Neutrophil (primary cell): Measurements from ENCODE around the gene NIPAL3.

ENCODE experiments used
- H3K27ac ChIP-seq: fragments of 200-600 bp; sonication (generic); 2 replicates; pipeline ENCODE4 v1.5.1; 2016; ENCODE audit warnings: mild to moderate bottlenecking, moderate library complexity
- H3K27me3 ChIP-seq: fragments of 200-600 bp; sonication (generic); 2 replicates; pipeline ENCODE4 v1.6.0; 2016; ENCODE audit warnings: mild to moderate bottlenecking
- H3K36me3 ChIP-seq: fragments of 200-600 bp; sonication (generic); 2 replicates; pipeline ENCODE4 v1.5.1; 2017
- H3K4me1 ChIP-seq, 2 experiments: fragments of 200-600 bp in 1 of 2; sonication (generic) in 1 of 2; 1 replicate in 1 of 2; 2 replicates in 1 of 2; pipeline versions ENCODE4 v1.5.1 to v1.6.1; 2013 to 2016; ENCODE audit warnings: low read depth in 1 of 2, low read length in 1 of 2, mild to moderate bottlenecking in 1 of 2, moderate library complexity in 1 of 2; ENCODE audit not compliant: control insufficient read depth in 1 of 2, insufficient read depth in 1 of 2
- H3K4me3 ChIP-seq, 2 experiments: fragments of 200-600 bp in 1 of 2; sonication (generic) in 1 of 2; 1 replicate in 1 of 2; 2 replicates in 1 of 2; pipeline ENCODE4 v1.5.1; 2013 to 2016; ENCODE audit warnings: low read depth in 1 of 2, low read length in 1 of 2, mild to moderate bottlenecking in 1 of 2, moderate library complexity in 1 of 2
- H3K9me3 ChIP-seq: fragments of 200-600 bp; sonication (generic); 2 replicates; pipeline ENCODE4 v1.5.1; 2016
- TF ChIP-seq, protein P1 (sequence below): fragments of 200-600 bp; sonication (generic); IDR thresholded peaks from 2 replicates; pipeline ENCODE4 v1.5.1; 2016; ENCODE audit warnings: antibody characterized with exemption

The NIPAL3 gene

DNA sequence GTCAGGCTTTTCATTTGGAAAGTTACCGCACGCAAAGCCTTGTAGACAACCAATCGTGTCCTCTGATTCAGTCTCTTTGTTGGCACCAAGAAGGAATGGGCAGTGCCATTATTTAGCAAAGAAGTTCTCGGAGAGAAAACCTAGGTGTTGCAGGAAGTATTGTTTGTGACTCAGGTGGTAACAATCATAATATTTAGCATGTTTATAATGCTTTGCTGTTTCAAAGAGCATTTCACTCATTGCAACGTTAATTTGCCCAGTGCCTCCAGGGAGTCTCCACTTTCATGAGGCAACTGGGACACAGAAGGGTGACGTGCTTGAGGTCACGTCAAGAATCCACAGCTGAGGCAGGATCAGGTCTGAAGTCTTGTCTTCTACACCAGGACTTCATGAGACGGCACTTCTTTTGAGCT lies 33.4 kb upstream of the NIPAL3 start:
- TF ChIP-seq, protein P1, sequence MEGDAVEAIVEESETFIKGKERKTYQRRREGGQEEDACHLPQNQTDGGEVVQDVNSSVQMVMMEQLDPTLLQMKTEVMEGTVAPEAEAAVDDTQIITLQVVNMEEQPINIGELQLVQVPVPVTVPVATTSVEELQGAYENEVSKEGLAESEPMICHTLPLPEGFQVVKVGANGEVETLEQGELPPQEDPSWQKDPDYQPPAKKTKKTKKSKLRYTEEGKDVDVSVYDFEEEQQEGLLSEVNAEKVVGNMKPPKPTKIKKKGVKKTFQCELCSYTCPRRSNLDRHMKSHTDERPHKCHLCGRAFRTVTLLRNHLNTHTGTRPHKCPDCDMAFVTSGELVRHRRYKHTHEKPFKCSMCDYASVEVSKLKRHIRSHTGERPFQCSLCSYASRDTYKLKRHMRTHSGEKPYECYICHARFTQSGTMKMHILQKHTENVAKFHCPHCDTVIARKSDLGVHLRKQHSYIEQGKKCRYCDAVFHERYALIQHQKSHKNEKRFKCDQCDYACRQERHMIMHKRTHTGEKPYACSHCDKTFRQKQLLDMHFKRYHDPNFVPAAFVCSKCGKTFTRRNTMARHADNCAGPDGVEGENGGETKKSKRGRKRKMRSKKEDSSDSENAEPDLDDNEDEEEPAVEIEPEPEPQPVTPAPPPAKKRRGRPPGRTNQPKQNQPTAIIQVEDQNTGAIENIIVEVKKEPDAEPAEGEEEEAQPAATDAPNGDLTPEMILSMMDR: no peak
- peaks cover 36 to 37% of the 10 kb centered on the region in 2 experiments for H3K4me1 ChIP-seq
- no peaks in the 10 kb centered on the region for H3K36me3 ChIP-seq
- no peaks in the 10 kb centered on the region for H3K27me3 ChIP-seq
- H3K4me3 ChIP-seq: no peak overlapping the region
- H3K27ac ChIP-seq: no peak overlapping the region
- no peaks in the 10 kb centered on the region for H3K9me3 ChIP-seq

DNA sequence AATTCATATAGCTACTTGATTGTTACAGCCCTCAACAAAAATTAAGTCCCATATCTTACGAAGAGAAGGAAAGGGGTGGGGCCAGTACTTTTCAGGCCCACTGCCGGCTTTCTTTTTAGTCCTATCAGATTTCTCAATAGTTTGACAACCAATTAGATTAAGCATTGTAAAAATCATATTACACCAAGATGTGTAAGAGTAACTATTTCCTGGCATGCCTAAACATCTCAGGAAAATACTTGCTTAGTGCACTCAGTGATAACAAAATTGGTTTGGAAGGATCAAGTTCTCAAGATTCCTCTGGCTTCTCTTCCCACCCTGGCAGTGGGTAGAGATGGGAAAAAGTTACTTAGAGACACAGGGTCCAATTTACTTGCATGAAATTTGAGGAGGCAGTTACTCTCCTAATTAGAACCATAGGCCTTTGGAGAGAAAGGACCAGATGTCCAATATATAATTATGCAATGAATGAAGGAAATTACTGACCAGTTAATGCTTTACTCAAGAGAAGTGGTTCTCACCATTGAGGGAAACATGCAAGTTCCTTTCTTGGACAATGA lies 32.1 kb upstream of the NIPAL3 start:
- no peaks in the 10 kb centered on the region for H3K27me3 ChIP-seq
- H3K9me3 ChIP-seq: no peaks in the 10 kb centered on the region
- H3K4me3 ChIP-seq: peak overlapping the region; percentile 43 to 62
- H3K27ac ChIP-seq: peak overlapping the region; percentile 96
- H3K36me3 ChIP-seq: no peaks in the 10 kb centered on the region
- peaks cover 37 to 39% of the 10 kb centered on the region in 2 experiments for H3K4me1 ChIP-seq
- TF ChIP-seq, protein P1: no peak

DNA sequence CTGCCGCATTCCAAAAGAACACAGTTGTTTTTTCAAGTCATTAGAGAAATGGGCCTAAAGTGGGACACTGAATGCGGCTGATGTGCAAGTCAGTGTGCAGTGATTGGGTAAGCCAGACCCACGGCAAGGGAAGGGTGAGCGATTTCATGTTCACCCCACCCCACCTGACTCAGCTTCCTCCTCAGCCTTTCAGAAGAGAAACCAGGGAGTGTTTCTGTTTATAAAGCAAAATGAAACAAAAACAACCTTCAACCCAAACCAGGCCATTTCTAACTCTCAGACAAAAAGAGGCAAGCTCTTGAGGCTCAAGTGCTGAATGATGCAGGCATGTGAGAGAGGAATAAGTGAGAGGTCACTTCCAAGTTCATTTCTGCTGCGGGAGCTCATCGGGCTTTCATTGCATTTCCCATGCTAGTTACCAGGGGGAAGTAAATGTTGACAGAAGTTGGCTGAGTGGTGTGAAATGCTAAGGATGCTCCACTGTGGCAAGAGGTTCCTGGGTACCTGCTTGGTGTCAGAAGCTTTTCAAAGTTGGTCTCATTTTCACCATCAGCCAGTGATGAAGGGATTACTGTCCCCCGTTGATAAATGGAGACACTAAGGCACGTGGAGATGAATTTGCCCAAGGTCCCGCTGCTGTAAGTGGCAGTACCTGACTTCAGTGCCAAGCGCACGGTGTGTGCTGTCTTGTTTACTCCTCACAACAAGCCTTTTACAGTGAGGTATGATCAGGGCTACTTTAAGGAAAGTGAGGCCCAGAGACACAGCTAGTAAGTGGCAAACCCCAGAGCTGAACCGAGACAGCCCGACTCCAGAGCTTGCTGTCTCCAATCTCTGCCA lies 31.1 kb upstream of the NIPAL3 start:
- Histone ChIP-seq H3K36me3 (no peaks in the 10 kb centered on the region), H3K4me3 (peak overlapping the region; percentile 43 to 62), H3K9me3 (no peaks in the 10 kb centered on the region), H3K27me3 (no peaks in the 10 kb centered on the region), H3K27ac (peak overlapping the region; percentile 96), H3K4me1 (peaks cover 37 to 39% of the 10 kb centered on the region in 2 experiments)
- TF ChIP-seq, protein P1: peak; percentile 9

DNA sequence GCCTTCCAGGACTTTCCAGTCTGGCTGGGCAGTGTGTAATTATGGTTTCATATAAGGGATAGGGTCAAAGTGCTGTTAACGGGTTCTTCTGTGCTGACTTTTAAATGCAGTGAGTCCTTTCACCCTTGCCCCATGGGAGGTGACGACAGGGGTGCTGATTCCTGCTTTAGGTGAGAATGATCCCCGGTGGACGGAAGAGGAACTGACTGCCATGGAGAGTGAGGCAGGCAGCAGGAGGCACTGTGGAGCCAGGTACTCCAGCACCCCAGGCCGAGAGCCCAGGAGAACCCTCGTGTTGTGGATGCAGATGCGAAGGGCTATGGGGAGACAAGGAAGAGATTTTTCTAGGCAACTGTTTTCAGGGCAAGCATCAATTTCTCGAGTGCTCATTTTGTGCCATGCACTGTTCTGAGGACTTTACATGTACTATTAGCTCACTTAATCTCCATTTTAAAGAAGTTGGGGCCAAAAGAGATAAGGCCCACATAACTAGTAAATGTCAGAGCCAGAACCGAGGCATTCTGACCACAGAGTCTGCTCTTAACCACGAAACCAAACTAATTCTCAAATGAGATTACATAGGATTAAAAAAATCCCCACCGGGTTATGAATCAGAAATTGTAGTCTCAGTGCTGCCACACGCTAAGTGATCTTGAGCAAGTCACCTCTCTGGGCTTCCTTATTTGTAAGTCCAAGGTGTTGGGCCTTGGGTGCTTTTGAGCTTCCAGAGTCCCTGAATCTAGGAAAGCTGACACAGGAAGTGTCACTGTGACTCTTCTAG lies 30.3 kb upstream of the NIPAL3 start:
- TF ChIP-seq, protein P1: peak; percentile 61
- Histone ChIP-seq H3K4me1 (peaks cover 37 to 39% of the 10 kb centered on the region in 2 experiments), H3K4me3 (peak overlapping the region; percentile 43 to 62), H3K27me3 (no peaks in the 10 kb centered on the region), H3K9me3 (no peaks in the 10 kb centered on the region), H3K27ac (peak overlapping the region; percentile 96), H3K36me3 (no peaks in the 10 kb centered on the region)

DNA sequence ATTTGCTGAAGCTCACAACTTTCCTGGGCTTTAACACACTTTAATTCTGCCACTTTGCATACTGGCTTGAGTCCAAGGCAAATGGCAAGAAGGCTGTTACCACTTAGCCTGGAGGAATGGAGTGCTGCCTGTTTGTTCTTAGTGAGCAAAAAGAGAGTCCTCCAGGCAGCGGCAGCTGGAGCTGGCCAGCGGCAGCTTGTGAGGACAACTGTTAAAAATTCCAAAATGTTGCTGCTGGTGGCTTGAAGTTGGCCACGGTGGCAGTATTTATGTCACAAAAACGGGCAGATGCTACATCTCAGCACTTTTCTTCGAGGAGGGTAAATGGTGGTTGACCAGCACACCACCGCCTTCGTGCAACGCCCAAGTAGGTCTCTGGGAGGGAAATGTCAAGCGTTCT lies 29.4 kb upstream of the NIPAL3 start:
- no peak overlapping the region for H3K4me3 ChIP-seq
- no peaks in the 10 kb centered on the region for H3K27me3 ChIP-seq
- TF ChIP-seq, protein P1: no peak
- peak overlapping the region; percentile 96 for H3K27ac ChIP-seq
- no peaks in the 10 kb centered on the region for H3K9me3 ChIP-seq
- H3K36me3 ChIP-seq: no peaks in the 10 kb centered on the region
- H3K4me1 ChIP-seq: peaks cover 39% of the 10 kb centered on the region in 2 experiments
